ENCODE data around the gene MAU2.
"Not testable (repeated sequence)": the region's sequence is repeated elsewhere in the genome, so short reads cannot be mapped to it uniquely, and the experiment has no call there.

The MAU2 gene

DNA sequence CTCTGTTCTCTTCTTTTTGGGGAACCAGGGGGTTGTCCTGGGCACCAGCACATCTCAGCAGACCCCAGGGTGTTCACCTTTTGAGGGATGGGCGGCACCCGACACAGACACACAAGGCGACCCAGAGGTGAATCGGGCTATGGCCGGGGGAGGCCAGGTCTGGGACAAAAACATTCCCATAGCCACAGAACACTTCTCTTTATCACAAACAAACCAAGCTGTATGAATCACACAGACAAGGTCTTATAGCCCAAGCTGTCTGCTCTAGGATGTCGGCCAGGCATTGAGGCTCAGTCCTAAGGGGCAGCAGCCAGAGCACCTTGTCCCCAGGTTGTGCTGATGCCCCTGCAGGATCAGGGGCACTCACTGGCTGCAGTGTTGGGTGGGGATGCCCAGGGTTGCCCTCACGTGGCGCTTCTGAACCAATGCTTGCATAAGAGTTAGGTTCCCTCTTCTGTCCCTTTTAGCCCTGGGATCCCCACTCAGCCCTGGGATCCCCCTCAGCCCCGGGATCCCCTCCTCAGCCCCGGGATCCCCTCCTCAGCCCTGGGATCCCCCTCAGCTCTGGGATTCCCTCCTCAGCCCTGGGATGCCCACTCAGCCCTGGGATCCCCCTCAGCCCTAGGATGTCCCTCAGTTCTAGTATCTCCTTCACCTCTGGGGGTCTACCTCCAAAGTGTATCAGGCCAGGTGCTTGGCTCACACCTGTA, 26.9 kb downstream of the MAU2 start:
- no peaks in the 10 kb centered on the region for H3K9me3 Mint-ChIP-seq
- peaks cover 51 to 58% of the 10 kb centered on the region in 2 donors for H3K36me3 Mint-ChIP-seq
- H3K27ac Mint-ChIP-seq, result no peak overlapping the region
- H3K4me1 Mint-ChIP-seq, result peaks cover 0 to 5% of the 10 kb centered on the region in 2 donors
- DNase-seq, result no peak
- H3K4me3 Mint-ChIP-seq, result peak overlapping the region in 1 of 2 donors; percentile 14
- no peak for ATAC-seq (replicated peaks)
- no peaks in the 10 kb centered on the region for H3K27me3 Mint-ChIP-seq

DNA sequence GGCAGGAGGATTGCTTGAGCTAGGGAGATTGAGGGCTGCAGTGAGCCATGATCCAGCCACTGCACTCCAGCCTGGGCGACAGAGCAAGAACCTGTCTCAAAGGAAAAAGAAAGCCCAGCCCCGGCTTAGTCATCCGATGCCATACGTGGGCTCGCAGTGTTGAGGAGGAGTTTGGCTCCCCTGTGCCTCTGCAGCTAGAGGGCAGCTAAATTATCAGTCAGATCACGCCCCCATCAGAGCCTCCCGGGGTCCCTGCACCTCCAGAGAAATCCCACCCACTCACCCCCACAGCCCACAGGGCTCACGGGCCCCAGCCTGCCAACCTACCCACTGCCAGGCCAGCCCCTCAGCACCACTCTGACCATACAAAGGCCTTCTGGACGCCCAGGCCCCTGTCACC, 27.6 kb downstream of the MAU2 start:
- Mint-ChIP-seq H3K4me1 (peaks cover 0 to 7% of the 10 kb centered on the region in 2 donors), H3K27ac (no peak overlapping the region), H3K9me3 (no peaks in the 10 kb centered on the region), H3K4me3 (no peak overlapping the region), H3K27me3 (no peaks in the 10 kb centered on the region), H3K36me3 (peaks cover 53 to 62% of the 10 kb centered on the region in 2 donors)
- DNase-seq, result no peak
- no peak for ATAC-seq (replicated peaks)

DNA sequence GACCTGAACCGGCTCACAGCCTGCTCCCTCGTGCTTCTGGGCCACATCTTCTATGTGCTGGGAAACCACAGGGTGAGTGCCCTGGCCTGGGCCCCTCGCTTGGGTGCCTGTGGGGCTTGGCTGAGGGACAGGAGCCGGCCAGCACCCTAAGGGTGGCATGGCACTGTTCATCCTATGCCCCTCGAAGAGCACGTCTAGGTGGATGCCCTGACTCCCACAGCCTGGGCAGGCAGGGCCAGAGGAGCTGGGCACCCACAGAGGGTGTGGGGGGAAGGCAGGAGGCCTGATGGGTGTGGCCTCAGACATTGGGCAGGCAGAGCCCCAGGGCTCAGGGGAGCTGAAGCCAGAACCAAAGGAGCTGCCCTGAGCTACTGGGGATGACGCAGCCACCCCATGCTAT, 28.7 kb downstream of the MAU2 start:
- Mint-ChIP-seq H3K4me1 (peaks cover 0 to 7% of the 10 kb centered on the region in 2 donors), H3K36me3 (peaks cover 55% of the 10 kb centered on the region in 2 donors), H3K27me3 (no peaks in the 10 kb centered on the region), H3K4me3 (no peak overlapping the region), H3K27ac (no peak overlapping the region), H3K9me3 (no peaks in the 10 kb centered on the region)
- ATAC-seq (replicated peaks), result no peak
- no peak for DNase-seq

DNA sequence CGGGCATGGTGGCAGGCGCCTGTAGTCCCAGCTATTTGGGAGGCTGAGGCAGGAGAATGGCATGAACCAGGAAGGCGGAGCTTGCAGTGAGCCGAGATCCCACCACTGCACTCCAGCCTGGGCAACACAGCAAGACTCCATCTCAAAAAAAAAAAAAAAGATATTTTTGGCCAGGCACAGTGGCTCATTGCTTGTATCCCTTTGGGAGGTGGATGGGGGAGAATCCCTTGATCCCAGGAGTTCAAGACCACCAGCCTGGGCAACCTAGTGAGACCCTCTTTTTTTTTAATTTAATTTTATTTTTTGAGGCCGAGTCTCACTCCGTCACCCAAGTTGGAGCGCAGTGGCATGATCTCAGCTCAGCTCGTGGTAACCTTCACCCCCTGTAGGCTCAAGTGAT, 30.1 kb downstream of the MAU2 start:
- H3K27ac Mint-ChIP-seq; H3K4me3 Mint-ChIP-seq; H3K4me1 Mint-ChIP-seq; H3K9me3 Mint-ChIP-seq; H3K27me3 Mint-ChIP-seq; ATAC-seq (replicated peaks); DNase-seq: not testable (repeated sequence)
- H3K36me3 Mint-ChIP-seq, result peaks cover 48% of the 10 kb centered on the region in 2 donors

DNA sequence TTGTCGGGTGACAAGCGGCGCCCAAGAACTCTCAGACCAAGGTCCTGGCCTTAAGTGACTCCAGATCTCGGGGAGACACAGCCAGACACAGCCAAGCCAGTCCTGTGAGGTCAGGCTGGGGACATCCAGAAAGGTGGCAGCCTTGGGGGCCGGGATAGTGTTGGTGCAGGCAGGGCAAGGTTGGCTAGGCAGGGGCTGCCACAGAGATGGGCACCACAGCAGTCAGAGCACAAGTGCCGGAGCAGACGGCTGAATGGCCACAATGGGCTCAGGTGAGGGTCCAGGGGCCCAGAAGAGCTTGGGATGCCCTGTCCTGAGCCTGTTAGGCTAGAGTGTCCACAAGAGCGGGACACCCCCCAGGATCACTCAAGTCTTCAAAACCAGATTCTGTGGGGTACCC, 32.2 kb downstream of the MAU2 start:
- H3K9me3 Mint-ChIP-seq, result no peaks in the 10 kb centered on the region

DNA sequence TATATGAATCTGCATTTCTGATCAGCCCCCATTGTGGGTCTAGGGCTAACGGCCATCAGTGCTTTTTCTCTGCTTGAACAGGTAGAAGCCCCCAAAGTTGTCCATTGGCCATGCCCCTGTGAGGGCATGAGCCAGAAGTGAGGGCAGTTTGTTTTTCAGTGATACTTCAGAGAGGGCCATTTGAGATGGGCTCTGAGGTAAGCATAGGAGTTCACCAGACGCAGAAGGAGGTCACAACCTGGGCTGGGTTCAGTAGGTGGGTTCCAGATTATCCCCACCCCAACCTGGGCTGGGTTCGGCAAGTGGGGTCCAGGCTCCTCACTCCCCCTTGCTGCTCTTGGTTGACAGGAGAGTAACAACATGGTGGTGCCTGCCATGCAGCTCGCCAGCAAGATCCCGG, 33.4 kb downstream of the MAU2 start:
- DNase-seq, result no peak
- H3K27ac Mint-ChIP-seq, result no peak overlapping the region
- H3K4me1 Mint-ChIP-seq, result peaks cover 0 to 12% of the 10 kb centered on the region in 2 donors
- no peaks in the 10 kb centered on the region for H3K27me3 Mint-ChIP-seq
- no peaks in the 10 kb centered on the region for H3K9me3 Mint-ChIP-seq
- H3K4me3 Mint-ChIP-seq, result no peak overlapping the region
- H3K36me3 Mint-ChIP-seq, result peaks cover 43 to 50% of the 10 kb centered on the region in 2 donors
- no peak for ATAC-seq (replicated peaks)

More for the DNA sequence above, 32.2 kb downstream of the MAU2 start:
- DNase-seq (no peak), ATAC-seq (replicated peaks) (no peak)
- Mint-ChIP-seq H3K4me3 (no peak overlapping the region), H3K4me1 (peaks cover 0 to 7% of the 10 kb centered on the region in 2 donors), H3K27me3 (no peaks in the 10 kb centered on the region), H3K36me3 (peaks cover 42 to 45% of the 10 kb centered on the region in 2 donors), H3K27ac (peak overlapping the region; percentile 51)

DNA sequence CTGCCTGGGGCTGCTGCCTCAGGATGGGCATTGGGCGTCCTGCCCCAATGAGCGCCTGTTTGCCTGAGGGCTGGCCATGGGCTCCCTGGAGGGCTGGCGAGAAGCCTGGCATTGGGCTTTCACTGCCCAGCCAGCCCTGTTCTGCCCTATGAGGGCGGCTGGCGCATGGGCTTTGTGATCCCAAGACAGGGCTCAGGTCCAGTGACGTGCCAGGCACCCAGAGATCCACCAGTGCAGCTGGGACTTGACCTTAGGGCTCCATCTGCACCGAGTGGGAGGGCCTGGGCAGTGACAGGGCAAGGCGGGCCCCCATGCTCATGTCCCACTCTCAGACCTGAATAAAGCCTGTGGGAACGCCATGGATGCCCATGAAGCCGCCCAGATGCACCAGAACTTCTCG, 34.3 kb downstream of the MAU2 start:
- Mint-ChIP-seq H3K4me1 (peaks cover 0 to 14% of the 10 kb centered on the region in 2 donors), H3K9me3 (no peaks in the 10 kb centered on the region), H3K4me3 (no peak overlapping the region), H3K27me3 (no peaks in the 10 kb centered on the region), H3K36me3 (peaks cover 35 to 43% of the 10 kb centered on the region in 2 donors), H3K27ac (no peak overlapping the region)
- DNase-seq (no peak), ATAC-seq (replicated peaks) (no peak)

DNA sequence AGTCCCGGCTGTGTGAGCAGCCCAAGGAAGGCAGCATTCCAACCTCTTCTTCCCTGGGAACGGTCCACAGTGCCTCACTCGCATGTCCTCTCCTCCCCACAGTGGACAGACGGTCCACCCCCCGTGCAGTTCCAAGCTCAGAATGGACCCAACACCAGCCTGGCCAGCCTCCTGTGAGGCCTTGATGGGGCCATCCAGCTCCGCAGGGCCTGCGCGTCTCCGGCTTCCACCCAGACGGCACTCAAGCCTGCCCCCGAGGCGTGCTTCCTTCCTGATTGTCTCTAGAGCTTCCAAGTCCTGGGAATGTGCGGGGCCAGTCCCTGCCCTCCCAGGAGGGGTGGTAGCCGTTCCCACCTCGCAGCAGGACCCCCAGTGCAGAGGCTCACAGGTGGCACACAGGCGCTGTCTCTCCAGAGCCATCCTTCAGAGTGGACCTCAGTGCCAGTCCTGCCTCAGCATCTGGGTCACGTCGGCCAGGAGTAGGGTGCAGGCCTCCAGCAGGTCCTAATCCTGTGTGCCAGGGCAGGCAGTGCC, 35.0 kb downstream of the MAU2 start:
- H3K4me1 Mint-ChIP-seq, result peaks cover 3 to 14% of the 10 kb centered on the region in 2 donors
- H3K36me3 Mint-ChIP-seq, result peaks cover 34 to 39% of the 10 kb centered on the region in 2 donors
- no peak for DNase-seq
- no peaks in the 10 kb centered on the region for H3K9me3 Mint-ChIP-seq
- H3K27me3 Mint-ChIP-seq, result no peaks in the 10 kb centered on the region
- ATAC-seq (replicated peaks), result no peak
- no peak overlapping the region for H3K4me3 Mint-ChIP-seq
- no peak overlapping the region for H3K27ac Mint-ChIP-seq

DNA sequence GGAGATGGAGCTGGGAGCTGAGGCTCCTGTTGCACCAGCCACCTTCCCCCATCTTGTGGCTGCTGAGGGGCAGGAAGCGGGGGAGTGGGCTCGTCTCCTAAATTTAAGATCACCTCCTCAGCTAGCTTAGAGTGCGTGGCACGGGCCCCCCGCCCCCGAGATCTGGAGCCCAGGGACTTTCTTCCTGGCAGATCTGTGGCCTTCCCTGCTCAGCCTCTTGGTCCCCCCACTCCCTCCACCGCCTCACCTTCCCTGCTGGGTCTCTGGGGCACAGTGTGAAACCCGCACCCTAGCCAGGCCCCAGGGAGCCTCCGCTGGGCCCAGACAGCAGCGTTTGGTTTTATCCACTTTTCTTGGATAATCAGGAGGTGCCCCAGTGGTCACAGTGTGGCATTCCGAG, 35.9 kb downstream of the MAU2 start:
- DNase-seq, result no peak
- ATAC-seq (replicated peaks), result no peak
- Mint-ChIP-seq H3K27me3 (no peaks in the 10 kb centered on the region), H3K9me3 (no peaks in the 10 kb centered on the region), H3K4me3 (no peak overlapping the region), H3K36me3 (peaks cover 34 to 39% of the 10 kb centered on the region in 2 donors), H3K4me1 (peaks cover 9 to 23% of the 10 kb centered on the region in 2 donors), H3K27ac (no peak overlapping the region)

DNA sequence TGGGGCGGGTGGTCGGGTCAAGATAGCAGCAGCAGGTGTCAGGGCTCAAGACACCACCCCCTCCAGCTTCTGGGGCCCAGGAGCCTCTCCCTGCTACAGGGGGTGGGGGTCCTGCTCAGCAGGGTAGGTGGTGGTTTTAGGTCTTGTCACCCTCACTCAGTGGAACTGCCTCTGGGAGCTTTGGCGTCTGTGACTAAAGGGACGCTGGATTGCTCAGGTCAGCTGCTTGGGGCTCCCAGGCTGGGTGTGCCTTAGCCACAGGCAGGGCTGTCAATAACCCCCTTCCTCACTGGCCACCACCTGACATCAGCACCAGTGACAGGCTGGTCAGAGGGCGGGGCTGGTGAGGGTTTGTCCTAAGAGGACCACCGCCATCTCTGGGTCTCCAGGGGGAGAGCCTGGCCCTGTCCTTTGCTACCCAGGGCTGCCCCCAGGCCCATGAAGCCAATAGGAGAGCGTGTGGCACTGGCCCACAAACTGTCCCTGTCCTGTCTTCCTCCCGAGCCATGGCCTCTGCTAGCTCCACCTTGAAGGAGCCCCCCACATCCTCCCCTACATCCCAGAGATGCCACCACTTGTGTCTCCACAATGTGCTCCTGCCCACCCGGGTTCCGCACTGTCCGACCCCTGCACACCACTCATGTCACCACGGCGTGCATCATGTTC, 36.4 kb downstream of the MAU2 start:
- Mint-ChIP-seq H3K27ac (no peak overlapping the region), H3K27me3 (no peaks in the 10 kb centered on the region), H3K4me3 (no peak overlapping the region), H3K36me3 (peaks cover 31 to 36% of the 10 kb centered on the region in 2 donors), H3K9me3 (no peaks in the 10 kb centered on the region), H3K4me1 (peaks cover 12 to 28% of the 10 kb centered on the region in 2 donors)
- DNase-seq (no peak), ATAC-seq (replicated peaks) (no peak)

DNA sequence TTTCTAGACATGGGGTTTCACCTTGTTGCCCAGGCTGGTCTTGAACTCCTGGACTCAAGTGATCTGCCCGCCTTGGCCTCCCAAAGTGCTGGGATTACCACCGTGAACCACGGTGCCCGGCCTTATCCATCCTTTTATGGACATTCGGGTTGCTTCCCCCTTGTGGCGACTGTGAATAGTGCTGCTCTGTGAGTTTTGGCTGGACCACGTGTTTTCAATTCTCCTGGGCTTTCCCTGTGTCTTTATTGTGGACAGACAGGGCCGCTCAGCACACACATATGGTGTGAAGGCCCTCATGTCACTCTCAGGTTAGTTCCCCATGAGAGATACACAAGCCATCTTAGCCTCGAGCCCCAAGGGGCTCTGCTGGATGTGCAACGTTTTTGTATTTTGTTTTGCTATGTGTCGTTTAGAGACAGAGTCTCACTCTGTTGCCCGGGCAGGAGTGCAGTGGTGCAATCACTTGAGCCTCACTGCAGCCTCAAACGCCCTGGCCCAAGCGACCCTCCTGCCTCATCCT, 40.5 kb downstream of the MAU2 start:
- ATAC-seq (replicated peaks), result peak; percentile 74 to 78
- peaks cover 8 to 20% of the 10 kb centered on the region in 2 donors for H3K36me3 Mint-ChIP-seq
- peak overlapping the region; percentile 90 for H3K27ac Mint-ChIP-seq
- H3K27me3 Mint-ChIP-seq, result no peaks in the 10 kb centered on the region
- no peaks in the 10 kb centered on the region for H3K9me3 Mint-ChIP-seq
- peak overlapping the region; percentile 62 to 82 for H3K4me3 Mint-ChIP-seq
- peaks cover 14 to 31% of the 10 kb centered on the region in 2 donors for H3K4me1 Mint-ChIP-seq
- peak; percentile 74 for DNase-seq

DNA sequence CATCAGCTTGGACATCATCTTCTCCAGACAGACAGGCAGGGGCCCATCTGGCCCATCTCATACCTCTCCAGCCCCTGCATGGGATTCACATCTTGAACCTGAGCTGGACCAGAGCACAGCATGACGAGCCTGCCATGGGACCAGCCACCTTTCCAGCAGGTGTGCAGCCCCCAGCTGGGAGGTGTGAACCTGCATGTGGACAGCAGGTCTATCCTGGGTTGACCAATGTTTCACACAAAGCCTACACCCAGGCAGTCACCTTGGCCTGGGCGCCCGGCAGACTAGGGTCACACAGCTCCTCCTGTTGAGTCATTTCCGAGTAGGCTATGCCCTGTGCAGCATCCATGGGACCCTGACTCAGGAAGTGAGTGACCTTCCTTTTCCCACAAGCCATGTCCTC, 41.4 kb downstream of the MAU2 start:
- H3K4me1 Mint-ChIP-seq, result peaks cover 20 to 37% of the 10 kb centered on the region in 2 donors
- DNase-seq, result no peak
- H3K27ac Mint-ChIP-seq, result peak overlapping the region; percentile 1
- H3K9me3 Mint-ChIP-seq, result no peaks in the 10 kb centered on the region
- ATAC-seq (replicated peaks), result no peak
- no peak overlapping the region for H3K4me3 Mint-ChIP-seq
- no peaks in the 10 kb centered on the region for H3K27me3 Mint-ChIP-seq
- H3K36me3 Mint-ChIP-seq, result peaks cover 8 to 18% of the 10 kb centered on the region in 2 donors

DNA sequence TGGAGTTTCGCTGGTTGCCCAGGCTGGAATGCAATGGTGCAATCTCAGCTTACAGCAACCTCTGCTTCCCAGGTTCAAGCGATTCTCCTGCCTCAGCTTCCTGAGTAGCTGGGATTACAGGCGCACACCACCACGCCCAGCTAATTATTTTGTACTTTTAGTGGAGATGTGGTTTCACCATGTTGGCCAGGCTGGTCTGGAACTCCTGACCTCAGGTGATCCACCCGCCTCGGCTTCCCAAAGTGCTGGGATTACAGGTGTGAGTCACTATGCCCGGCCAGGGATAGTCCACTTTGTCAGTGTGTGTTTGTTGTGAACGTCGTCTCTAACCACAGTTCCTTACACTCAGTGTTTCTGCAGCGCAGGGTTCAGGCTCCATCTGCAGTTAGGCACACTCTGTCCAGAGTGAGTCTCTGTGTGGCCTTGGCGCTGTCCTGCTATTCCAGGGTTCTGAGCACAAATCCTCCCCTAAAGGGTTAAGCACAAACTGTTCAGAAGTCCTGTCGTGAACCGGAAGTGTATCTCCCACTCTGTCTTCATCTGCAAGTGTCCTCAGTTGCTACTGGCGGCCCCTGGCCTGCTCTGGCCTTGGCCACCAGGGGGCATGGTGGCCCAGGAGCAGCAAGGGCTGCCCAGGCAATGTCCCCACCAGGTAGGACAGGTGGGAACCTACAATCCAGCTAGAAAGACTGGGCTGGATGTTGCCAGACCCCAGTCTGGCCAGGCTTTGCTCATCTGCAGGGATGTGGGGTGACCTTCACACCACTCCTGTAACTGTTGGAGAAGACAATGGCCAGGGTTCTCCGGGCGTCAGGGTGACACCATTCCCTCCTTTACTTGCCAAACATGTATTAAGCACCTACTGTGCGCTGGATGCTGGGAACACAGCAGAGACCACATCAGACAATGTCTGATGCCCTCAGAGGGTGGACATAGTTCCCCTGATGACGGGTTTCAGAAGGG, 46.1 kb downstream of the MAU2 start:
- DNase-seq, result peak; percentile 76
- Mint-ChIP-seq H3K27ac (no peak overlapping the region), H3K4me3 (peak overlapping the region; percentile 32 to 33), H3K9me3 (no peaks in the 10 kb centered on the region), H3K27me3 (no peaks in the 10 kb centered on the region), H3K36me3 (no peaks in the 10 kb centered on the region), H3K4me1 (peaks cover 13 to 20% of the 10 kb centered on the region in 2 donors)
- ATAC-seq (replicated peaks), result peak; percentile 93

DNA sequence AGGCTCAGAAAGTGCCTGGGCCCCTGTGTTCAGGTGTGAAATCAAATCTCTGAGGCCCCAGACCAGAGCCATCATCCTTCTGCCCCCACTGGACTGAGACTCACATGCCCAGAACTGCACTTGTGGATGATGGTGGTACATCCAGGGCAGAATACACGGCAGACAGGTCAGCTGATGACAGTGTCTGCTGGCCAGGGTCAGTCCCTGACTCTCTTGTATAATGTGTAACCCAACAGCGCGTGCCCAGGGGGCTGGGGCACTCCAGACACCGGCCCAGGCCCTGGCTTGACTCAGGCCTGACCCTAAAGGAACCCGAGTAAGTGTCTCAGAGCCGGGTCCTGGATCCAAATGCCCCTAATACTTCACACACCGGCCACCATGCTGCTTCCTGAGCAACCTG, 47.5 kb downstream of the MAU2 start:
- H3K4me3 Mint-ChIP-seq, result no peak overlapping the region
- H3K4me1 Mint-ChIP-seq, result peaks cover 9 to 19% of the 10 kb centered on the region in 2 donors
- H3K27ac Mint-ChIP-seq, result no peak overlapping the region
- ATAC-seq (replicated peaks) (no peak), DNase-seq (no peak)
- no peaks in the 10 kb centered on the region for H3K27me3 Mint-ChIP-seq
- H3K36me3 Mint-ChIP-seq, result no peaks in the 10 kb centered on the region
- H3K9me3 Mint-ChIP-seq, result no peaks in the 10 kb centered on the region

All from stimulated activated naive B cell treated with anti-CD40 and anti-IgM and Interleukin-4, amounts not matched to agents 10 μg/mL and 1 μg/mL and 100 μg/mL, for 72 hours (primary cell).